ENCODE measurements around the gene RGS13.

The RGS13 gene

DNA sequence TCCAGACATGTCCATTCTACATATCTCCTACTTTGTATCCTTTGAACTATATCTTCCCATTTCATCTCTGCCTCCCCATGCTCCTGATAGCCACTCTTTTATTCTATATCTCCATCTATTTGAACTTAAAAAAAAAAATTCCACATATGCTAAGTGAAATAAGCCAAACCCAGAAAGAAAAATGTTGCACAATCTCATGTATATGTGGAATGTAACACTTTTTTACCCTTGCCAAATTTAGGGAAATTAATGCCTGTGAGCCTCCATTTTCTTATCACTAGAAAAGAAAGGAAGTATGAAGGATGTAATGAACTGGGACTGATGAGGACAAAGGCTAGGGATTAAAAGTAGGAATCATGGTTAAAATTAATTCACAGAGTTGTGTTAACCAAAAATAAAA is 53.5 kb downstream of the RGS13 start:
- DNase-seq, result no peak

GRCh38 chr1:192691041-192691440 is 55.1 kb downstream of the RGS13 start:
- DNase-seq, result no peak

GRCh38 chr1:192696082-192696481 is 60.1 kb downstream of the RGS13 start:
- DNase-seq, result no peak

GRCh38 chr1:192697771-192698170 is 61.8 kb downstream of the RGS13 start:
- DNase-seq, result no peak

- DNase-seq, result no peak
Measured at GRCh38 chr1:192698731-192699130, 62.8 kb downstream of the RGS13 start.

DNA sequence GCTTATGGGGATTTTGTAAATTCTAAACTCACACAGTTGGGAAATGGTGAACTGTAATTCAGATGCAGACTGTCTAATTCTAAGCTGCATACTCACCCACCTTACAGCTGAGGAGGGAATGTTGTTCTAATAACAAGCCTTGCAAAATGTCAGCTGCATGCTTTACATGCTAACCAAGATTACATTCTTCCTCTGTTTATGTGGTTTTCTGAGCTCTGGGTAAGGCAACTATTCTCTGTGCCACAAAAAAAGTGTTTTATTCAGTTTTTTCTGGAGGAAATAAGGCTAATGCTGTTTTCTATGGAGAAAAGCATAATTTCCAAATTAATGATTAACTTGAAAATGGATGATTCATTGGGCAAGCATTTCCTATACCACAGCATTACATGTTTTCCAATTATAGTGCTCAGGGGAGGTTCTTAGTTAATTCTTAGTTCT is 64.9 kb downstream of the RGS13 start:
- DNase-seq, result no peak

DNA sequence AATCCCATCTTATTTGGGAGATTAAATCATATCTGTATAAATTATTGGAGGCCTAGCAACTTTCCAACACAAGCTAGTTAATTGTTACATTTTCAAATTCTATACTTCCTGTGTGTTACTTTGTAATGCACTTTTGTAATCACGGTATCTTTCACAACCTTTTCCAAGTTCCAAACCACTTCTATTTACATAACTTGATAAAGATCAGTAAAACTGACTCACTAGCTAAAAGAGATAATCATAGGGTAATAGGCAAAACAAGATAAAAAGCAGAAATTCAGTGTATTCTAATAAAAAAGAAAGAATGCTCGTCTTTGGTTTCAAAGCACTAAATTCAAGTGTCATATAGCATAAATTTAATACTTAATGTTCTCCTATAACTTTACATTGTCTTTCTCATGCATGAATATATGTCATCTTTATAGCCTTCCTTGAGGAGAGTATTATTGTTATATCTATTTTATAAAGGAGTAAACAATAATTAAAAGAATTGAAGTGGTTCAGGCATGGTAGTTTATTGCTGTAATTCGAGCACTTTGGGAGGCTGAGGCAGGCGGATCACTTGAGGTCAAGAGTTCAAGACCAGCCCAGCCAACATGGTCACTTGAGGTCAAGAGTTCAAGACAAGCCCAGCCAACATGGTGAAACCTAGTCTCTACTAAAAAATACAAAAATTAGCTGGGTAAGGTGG is 66.4 kb downstream of the RGS13 start:
- DNase-seq, result no peak

- DNase-seq, result no peak
Measured at GRCh38 chr1:192703283-192704206, 67.6 kb downstream of the RGS13 start.

- no peak for DNase-seq
Measured at GRCh38 chr1:192705510-192705909, 69.6 kb downstream of the RGS13 start.

GRCh38 chr1:192706936-192707335 is 71.0 kb downstream of the RGS13 start:
- DNase-seq, result no peak

DNA sequence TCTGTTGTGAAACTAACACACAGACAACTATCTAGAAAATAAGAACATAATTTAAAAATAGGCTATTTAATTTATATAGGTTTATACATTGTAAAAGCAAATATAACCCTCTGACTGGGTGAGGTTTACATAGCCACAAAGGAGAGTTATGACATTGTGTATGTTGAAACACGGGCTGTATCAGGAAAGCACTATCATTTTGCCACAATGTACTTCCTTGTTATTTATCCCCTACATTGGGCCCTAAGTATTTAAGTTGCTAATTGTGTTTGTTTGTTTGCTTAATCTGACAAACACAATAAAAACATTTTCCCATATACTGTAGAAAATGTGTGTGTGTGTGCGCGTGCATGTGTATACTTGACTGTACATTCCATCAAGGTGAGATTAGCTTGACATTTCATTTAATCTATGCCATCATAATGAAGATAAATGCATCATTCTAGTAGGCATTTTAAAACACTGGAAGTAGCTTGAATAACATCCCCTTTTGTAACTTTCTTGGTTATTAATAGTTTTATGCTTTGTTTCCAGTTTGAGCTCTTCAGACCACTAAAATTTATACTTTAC is 72.1 kb downstream of the RGS13 start:
- DNase-seq, result no peak

- DNase-seq, result no peak
Measured at GRCh38 chr1:192709544-192709943, 73.6 kb downstream of the RGS13 start.

All from NCI-H1092 treated with DMSO at 0.1 percent for 48 hours (cell line).